Effector memory CD4-positive, alpha-beta T cell (primary cell): ENCODE results near the gene CNNM2.
"Not testable (repeated sequence)": the region's sequence is repeated elsewhere in the genome, so short reads cannot be mapped to it uniquely, and the experiment has no call there.

Source experiments
- DNase-seq, 3 donors: peaks; one replicate each; pipeline ENCODE4 v3.0.0-alpha.2; 2020
- H3K27ac ChIP-seq: 2 replicates; pipeline ENCODE4 v1.7.0; 2013; ENCODE audit warnings: mild to moderate bottlenecking, low read length, moderate library complexity; ENCODE audit not compliant: insufficient read depth, poor library complexity, severe bottlenecking
- H3K27me3 ChIP-seq: replicated peaks from 2 replicates; pipeline ENCODE4 v1.7.0; 2013; ENCODE audit warnings: mild to moderate bottlenecking, low read length; ENCODE audit not compliant: insufficient read depth, control insufficient read depth, poor library complexity, severe bottlenecking
- H3K36me3 ChIP-seq: 2 replicates; pipeline ENCODE4 v1.7.0; 2013; ENCODE audit warnings: mild to moderate bottlenecking, low read length, moderate library complexity; ENCODE audit not compliant: control insufficient read depth, insufficient read depth
- H3K4me1 ChIP-seq: 2 replicates; pipeline ENCODE4 v1.7.0; 2013; ENCODE audit warnings: low read length, mild to moderate bottlenecking; ENCODE audit not compliant: control insufficient read depth, insufficient read depth, poor library complexity, severe bottlenecking
- H3K4me3 ChIP-seq: 2 replicates; pipeline ENCODE4 v1.7.0; 2013; ENCODE audit warnings: low read length, low read depth, mild to moderate bottlenecking; ENCODE audit not compliant: insufficient read depth, poor library complexity, severe bottlenecking
- H3K9me3 ChIP-seq: 2 replicates; pipeline ENCODE4 v1.7.0; 2013; ENCODE audit warnings: mild to moderate bottlenecking, low read length, moderate library complexity; ENCODE audit not compliant: control insufficient read depth

Gene CNNM2

DNA sequence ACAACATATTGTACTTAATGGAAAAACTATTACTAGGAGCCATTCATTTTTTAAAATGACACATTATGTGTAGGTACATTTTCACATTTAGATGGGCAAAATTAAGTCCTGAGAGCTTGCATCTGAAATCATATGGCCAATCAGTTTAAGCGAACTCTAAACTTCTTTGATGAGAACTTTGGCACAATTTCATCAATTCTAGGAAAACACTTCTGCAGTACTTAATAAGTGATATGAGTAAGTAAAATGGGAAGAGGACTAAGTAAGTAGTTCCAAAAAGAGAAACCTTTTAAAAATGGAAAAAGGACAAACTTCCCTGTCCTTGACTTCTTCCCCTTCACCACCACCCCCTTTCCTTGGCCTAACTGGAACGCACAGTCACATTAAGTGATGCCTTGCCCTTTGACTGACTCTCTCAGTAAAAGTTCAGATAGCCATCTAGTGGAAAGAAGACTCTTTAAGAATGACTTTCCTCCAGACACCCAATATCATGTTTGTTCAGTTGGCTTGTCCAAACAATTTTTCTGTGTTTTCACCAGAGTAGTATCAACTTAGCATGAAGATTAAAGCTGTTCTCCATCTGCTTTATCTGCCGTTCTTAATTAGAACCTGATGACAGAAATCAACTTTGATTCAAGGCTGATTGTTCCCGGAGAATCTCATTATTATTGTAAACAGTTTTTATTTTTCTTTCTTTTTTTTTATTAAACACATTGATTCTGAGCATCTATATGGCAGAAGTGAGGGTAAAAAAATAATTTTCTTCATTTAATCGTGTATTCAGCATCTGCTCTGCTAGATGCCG, 45.1 kb downstream of the CNNM2 start:
- no peaks in the 10 kb centered on the region for H3K9me3 ChIP-seq
- H3K4me1 ChIP-seq = no peaks in the 10 kb centered on the region
- no peaks in the 10 kb centered on the region for H3K36me3 ChIP-seq
- no peaks in the 10 kb centered on the region for H3K27me3 ChIP-seq
- no peak overlapping the region for H3K4me3 ChIP-seq
- no peak for DNase-seq
- no peak overlapping the region for H3K27ac ChIP-seq

DNA sequence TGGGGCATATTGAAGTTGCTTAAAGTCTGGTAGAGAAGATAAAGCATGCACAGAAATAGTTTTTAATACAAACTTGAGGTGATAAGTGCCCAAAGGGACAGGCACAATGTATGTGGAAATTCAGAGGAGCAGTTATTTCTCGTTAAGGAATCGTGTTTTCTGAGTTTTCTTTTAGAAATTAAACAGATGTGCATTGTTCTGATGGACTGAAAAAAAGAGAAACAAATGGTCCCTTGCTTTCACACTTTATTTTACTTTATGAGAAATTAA, 45.6 kb downstream of the CNNM2 start:
- Histone ChIP-seq H3K9me3 (no peaks in the 10 kb centered on the region), H3K4me1 (no peaks in the 10 kb centered on the region), H3K36me3 (no peaks in the 10 kb centered on the region), H3K4me3 (no peak overlapping the region), H3K27ac (no peak overlapping the region), H3K27me3 (no peaks in the 10 kb centered on the region)
- DNase-seq = no peak

- H3K27ac ChIP-seq, H3K36me3 ChIP-seq, H3K27me3 ChIP-seq, H3K4me1 ChIP-seq, DNase-seq, H3K4me3 ChIP-seq, H3K9me3 ChIP-seq: not testable (repeated sequence)
Observed at GRCh38 chr10:102964064-102964463, 46.0 kb downstream of the CNNM2 start.

DNA sequence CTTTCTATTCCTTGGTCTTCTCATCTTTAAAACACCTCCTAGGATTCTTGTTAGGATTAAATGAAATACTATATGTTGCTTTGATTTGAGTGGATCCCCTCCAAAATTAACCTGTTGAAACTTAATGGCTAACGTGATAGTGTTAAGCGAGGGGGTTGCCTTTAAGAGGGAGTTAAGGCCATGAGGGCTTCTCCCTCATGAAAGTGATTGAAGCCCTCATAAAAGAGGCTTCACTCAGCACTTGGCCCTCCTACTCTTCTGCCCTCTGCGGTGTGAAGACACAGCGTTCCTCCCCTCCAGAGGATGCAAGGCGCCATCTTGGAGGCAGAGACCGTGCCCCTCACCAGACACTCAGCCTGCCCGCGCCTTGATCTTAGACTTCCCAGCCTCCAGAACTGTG, 46.6 kb downstream of the CNNM2 start:
- no peaks in the 10 kb centered on the region for H3K36me3 ChIP-seq
- H3K9me3 ChIP-seq = no peaks in the 10 kb centered on the region
- H3K4me1 ChIP-seq = no peaks in the 10 kb centered on the region
- DNase-seq = no peak
- H3K4me3 ChIP-seq = no peak overlapping the region
- H3K27ac ChIP-seq = no peak overlapping the region
- no peaks in the 10 kb centered on the region for H3K27me3 ChIP-seq

DNA sequence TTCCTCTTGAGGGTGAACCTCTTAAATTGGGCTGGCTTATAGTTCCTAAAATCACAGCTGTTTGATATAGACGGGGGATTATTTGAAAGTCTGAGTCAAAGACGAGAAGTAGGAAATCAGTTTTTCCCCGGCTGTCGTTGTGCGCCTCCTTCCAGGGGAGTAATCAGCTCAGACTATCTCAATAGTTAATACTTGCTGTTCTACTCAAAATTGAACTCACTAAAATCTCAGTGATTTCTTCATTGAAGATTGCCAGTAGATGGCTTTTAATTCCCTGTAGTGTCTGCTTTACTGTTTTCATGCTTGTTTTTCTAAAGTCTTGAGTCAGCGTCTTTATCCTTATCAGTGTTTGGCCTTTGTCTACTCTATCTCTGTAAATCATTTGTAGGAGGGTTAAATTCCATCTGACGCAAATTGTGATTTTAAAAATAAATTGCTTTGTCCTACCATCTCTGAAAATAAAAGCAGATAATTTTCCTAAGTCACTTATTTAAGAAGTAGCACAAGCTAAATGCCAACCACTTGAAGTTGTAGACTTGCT, 47.3 kb downstream of the CNNM2 start:
- H3K4me3 ChIP-seq = no peak overlapping the region
- DNase-seq = no peak

GRCh38 chr10:102967123-102967522, 49.0 kb downstream of the CNNM2 start:
- Histone ChIP-seq H3K4me1 (no peaks in the 10 kb centered on the region), H3K36me3 (no peaks in the 10 kb centered on the region), H3K9me3 (no peaks in the 10 kb centered on the region), H3K27ac (no peak overlapping the region), H3K4me3 (no peak overlapping the region), H3K27me3 (no peaks in the 10 kb centered on the region)
- no peak for DNase-seq

More for the DNA sequence above, 47.3 kb downstream of the CNNM2 start:
- H3K36me3 ChIP-seq = no peaks in the 10 kb centered on the region
- H3K4me1 ChIP-seq = no peaks in the 10 kb centered on the region
- H3K27ac ChIP-seq = no peak overlapping the region
- no peaks in the 10 kb centered on the region for H3K27me3 ChIP-seq
- no peaks in the 10 kb centered on the region for H3K9me3 ChIP-seq

DNA sequence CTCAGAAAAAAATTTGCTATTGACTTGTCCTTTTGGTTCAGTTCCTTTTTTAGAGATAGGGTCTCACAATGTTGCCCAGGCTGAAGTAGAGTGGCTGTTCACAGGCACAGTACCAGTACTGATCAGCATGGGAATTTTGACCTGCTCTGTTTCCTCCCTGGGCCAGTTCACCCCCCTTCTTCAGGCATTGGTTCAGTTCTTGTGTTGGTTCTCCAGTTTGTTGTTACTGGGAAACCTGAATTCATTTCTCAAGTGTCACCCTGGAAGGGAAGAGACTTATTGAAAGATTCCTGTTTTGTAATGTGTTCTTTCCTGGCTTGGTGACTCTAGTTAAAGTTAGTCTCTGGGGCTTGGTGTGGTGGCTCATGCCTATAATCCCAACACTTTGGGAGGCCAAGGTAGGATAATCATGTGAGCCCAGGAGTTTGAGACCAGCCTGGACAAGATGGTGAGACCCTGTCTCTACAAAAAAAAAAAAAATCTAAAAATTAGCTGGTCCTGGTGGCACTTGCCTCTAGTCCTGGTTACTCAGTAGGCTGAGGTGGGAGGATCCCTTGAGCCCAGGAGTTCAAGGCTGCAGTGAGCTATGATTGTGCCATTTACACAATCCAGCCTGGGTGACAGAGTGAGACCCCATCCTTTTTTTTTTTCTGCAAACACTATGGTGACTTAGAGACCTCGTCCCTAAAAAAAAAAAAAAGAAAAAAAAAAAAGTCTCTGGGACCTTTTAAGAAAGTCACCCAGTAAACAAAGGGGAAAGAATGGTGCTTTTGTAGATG, 52.7 kb downstream of the CNNM2 start:
- H3K36me3 ChIP-seq = no peaks in the 10 kb centered on the region
- no peak for DNase-seq
- no peak overlapping the region for H3K27ac ChIP-seq
- H3K27me3 ChIP-seq = no peaks in the 10 kb centered on the region
- no peaks in the 10 kb centered on the region for H3K4me1 ChIP-seq
- no peak overlapping the region for H3K4me3 ChIP-seq
- H3K9me3 ChIP-seq = no peaks in the 10 kb centered on the region

DNA sequence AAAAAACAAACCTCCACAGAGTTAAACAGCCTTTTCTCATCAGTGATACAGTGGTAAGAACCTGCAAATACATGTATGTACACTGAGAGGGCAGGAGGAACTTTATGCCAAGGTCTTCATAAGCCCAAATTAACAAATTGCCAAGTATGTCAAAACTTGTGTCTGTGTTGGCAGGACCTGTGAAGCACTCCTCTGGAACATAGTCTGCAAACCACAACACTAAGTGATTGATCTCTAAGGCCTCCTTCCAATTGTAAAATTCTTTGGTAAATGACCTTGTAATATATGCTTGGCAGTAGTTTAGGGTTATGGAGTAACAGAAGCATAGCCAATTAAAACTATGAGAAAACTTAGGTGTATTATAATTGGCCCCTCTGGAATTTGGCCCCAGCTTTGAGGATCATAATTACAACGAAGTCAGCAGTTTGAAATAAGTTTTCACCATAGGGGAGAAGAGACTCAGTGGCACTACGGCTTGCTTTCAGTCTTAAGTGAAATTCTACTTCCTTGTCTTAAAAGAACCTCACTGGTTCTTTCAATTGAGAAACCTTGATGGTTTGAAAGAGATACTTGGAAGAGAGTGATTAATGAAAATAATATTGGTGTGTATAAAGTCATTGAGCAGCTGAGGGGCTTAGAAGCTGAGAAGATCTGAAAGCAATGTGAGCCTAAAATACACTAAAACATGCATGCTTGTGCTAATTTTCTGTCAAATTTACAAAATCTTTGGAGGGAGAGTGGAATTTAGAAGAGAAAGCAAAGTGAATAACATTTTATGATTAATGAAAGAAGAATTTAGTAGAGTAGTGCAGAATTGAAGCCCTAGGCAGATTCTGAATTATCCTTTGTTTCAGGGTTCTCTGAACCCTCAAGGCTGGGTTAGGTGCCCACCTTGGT, 57.6 kb downstream of the CNNM2 start:
- Histone ChIP-seq H3K4me3 (no peak overlapping the region), H3K27ac (no peak overlapping the region), H3K9me3 (no peaks in the 10 kb centered on the region), H3K4me1 (no peaks in the 10 kb centered on the region), H3K36me3 (no peaks in the 10 kb centered on the region), H3K27me3 (no peaks in the 10 kb centered on the region)
- no peak for DNase-seq

GRCh38 chr10:102976380-102976726, 58.3 kb downstream of the CNNM2 start:
- H3K4me1 ChIP-seq, H3K27ac ChIP-seq, H3K36me3 ChIP-seq, H3K27me3 ChIP-seq, H3K4me3 ChIP-seq, DNase-seq, H3K9me3 ChIP-seq: not testable (repeated sequence)
